Subcutaneous abdominal adipose tissue (tissue), 5 donors: ENCODE measurements around the gene DPP8.
"Not testable (repeated sequence)": the region's sequence is repeated elsewhere in the genome, so short reads cannot be mapped to it uniquely, and the experiment has no call there.

Experiments
- H3K27ac ChIP-seq: one replicate; pipeline ENCODE4 v1.7.0; 2013; ENCODE audit warnings: low read depth, mild to moderate bottlenecking, inconsistent platforms, low read length, moderate library complexity
- H3K27me3 ChIP-seq, 5 donors: one replicate each; pipeline ENCODE4 v1.7.0; 2013; ENCODE audit warnings: low read length in 5 of 5, inconsistent platforms in 1 of 5; ENCODE audit not compliant: control insufficient read depth in 5 of 5, insufficient read depth in 4 of 5
- H3K36me3 ChIP-seq, 5 donors: one replicate each; pipeline ENCODE4 v1.7.0; 2013; ENCODE audit warnings: low read length in 5 of 5; ENCODE audit not compliant: control insufficient read depth in 5 of 5, insufficient read depth in 5 of 5
- H3K4me1 ChIP-seq, 5 donors: one replicate each; pipeline ENCODE4 v1.7.0; 2013; ENCODE audit warnings: low read length in 5 of 5, mild to moderate bottlenecking in 3 of 5, moderate library complexity in 1 of 5; ENCODE audit not compliant: control insufficient read depth in 5 of 5, insufficient read depth in 5 of 5
- H3K4me3 ChIP-seq, 5 donors: one replicate each; pipeline ENCODE4 v1.7.0; 2013; ENCODE audit warnings: low read length in 5 of 5, low read depth in 1 of 5
- H3K9ac ChIP-seq, 5 donors: one replicate each; pipeline ENCODE4 v1.7.0; 2013; ENCODE audit warnings: low read length in 5 of 5, mild to moderate bottlenecking in 4 of 5, moderate library complexity in 3 of 5
- H3K9me3 ChIP-seq, 5 donors: one replicate each; pipeline ENCODE4 v1.7.0; 2013; ENCODE audit warnings: low read length in 5 of 5; ENCODE audit not compliant: control insufficient read depth in 5 of 5
- donor health status: healthy.
- donor health status: healthy.
- donor health status: healthy.
- donor health status: healthy.
- donor health status: healthy.

The DPP8 gene

DNA sequence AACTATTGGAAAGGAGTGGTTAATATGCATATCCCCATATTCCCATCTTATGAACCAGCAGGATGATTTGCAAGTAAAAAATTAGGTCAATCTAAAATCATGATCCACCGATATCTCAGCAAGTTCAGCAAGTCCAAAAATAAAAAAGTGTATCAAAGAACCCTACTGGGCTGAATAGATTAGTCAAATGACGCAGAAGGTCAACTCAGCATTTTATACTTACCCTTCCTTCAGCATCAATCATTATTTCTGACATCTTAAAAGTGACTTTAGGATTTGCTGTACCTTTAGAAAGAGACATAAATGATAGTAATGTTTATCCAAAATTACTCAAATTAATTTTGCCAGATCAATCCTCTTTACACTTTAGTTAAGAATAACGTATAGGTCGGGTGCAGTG, 32.6 kb downstream of the DPP8 start:
- no peak overlapping the region for H3K9ac ChIP-seq
- peaks cover 26 to 74% (median 56%) of the 10 kb centered on the region in 5 donors for H3K36me3 ChIP-seq
- H3K27me3 ChIP-seq, result no peaks in the 10 kb centered on the region
- no peaks in the 10 kb centered on the region for H3K9me3 ChIP-seq
- no peak overlapping the region for H3K4me3 ChIP-seq
- H3K4me1 ChIP-seq, result no peaks in the 10 kb centered on the region
- H3K27ac ChIP-seq, result no peak overlapping the region

GRCh38 chr15:65476903-65477302, 40.6 kb downstream of the DPP8 start:
- Histone ChIP-seq H3K36me3 (peaks cover 18 to 77% (median 56%) of the 10 kb centered on the region in 5 donors), H3K9ac (no peak overlapping the region), H3K4me3 (no peak overlapping the region), H3K9me3 (no peaks in the 10 kb centered on the region), H3K27me3 (no peaks in the 10 kb centered on the region), H3K27ac (no peak overlapping the region), H3K4me1 (no peaks in the 10 kb centered on the region)

- Histone ChIP-seq H3K36me3 (peaks cover 17 to 87% (median 63%) of the 10 kb centered on the region in 5 donors), H3K4me1 (no peaks in the 10 kb centered on the region), H3K9me3 (no peaks in the 10 kb centered on the region), H3K27ac (no peak overlapping the region), H3K9ac (no peak overlapping the region), H3K27me3 (no peaks in the 10 kb centered on the region), H3K4me3 (no peak overlapping the region)
These were observed 46.6 kb downstream of the DPP8 start for GRCh38 chr15:65470866-65471265.

DNA sequence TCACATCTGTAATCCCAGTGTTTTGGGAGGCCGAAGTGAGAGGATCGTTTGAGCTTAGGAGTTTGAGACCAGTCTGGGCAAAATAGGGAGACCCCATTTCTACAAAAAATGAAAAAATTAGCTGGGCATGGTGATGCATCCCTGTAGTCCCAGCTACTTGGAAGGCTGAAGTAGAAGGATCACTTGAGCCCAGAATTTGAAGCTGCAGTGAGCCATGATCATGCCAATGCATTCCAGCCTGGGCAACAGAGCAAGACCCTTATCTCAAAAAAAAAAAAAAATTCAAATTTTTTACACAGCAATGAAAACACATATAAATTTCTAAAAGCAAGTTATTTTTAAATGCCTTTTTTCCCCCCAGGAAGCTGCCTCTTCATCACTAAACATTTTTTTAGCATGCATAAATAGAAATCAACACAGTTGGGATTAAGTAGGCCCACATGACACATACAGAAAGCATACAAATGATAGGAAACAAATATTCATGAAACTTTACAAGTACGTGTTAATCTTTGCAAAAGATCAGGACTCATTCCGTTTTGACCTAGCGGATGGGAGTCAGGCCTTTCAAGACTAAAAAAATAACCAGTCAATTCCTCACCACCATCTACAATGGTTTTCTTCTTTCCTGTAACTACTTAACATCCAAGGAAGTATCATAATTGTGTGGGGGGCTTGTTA, 49.1 kb downstream of the DPP8 start:
- no peak overlapping the region for H3K4me3 ChIP-seq
- H3K36me3 ChIP-seq, result peaks cover 26 to 86% (median 65%) of the 10 kb centered on the region in 5 donors
- H3K27me3 ChIP-seq, result no peaks in the 10 kb centered on the region
- no peaks in the 10 kb centered on the region for H3K9me3 ChIP-seq
- H3K27ac ChIP-seq, result no peak overlapping the region
- no peak overlapping the region for H3K9ac ChIP-seq
- H3K4me1 ChIP-seq, result no peaks in the 10 kb centered on the region

DNA sequence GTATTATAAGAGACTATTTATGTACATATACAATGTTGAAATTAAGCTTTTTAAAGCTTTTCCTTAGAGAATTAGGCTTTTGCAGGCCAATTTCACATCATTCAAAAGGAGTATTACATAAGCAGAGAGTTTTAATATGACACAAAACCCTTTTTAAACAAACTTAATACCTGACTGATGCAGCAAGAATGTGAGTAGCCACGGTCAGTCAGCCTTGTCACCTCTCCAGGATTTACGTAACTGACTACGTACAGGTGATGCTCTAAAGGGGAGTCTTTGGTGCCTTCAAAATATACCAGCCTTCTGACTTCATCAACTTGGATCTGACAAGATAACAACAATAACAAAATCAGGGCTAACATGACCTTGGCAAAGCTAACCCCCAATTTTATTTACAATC, 50.6 kb downstream of the DPP8 start:
- Histone ChIP-seq H3K9ac (no peak overlapping the region), H3K27me3 (no peaks in the 10 kb centered on the region), H3K4me3 (no peak overlapping the region), H3K36me3 (peaks cover 24 to 85% (median 62%) of the 10 kb centered on the region in 5 donors), H3K9me3 (no peaks in the 10 kb centered on the region), H3K4me1 (no peaks in the 10 kb centered on the region), H3K27ac (no peak overlapping the region)

GRCh38 chr15:65463096-65463495, 54.4 kb downstream of the DPP8 start:
- H3K27ac ChIP-seq, H3K4me3 ChIP-seq, H3K27me3 ChIP-seq, H3K4me1 ChIP-seq, H3K9me3 ChIP-seq, H3K9ac ChIP-seq: not testable (repeated sequence)
- H3K36me3 ChIP-seq, result peaks cover 30 to 91% (median 70%) of the 10 kb centered on the region in 5 donors

- Histone ChIP-seq H3K4me1 (no peaks in the 10 kb centered on the region), H3K9ac (no peak overlapping the region), H3K9me3 (no peaks in the 10 kb centered on the region), H3K4me3 (no peak overlapping the region), H3K27ac (no peak overlapping the region), H3K27me3 (no peaks in the 10 kb centered on the region), H3K36me3 (peaks cover 22 to 93% (median 70%) of the 10 kb centered on the region in 5 donors)
These were observed 56.6 kb downstream of the DPP8 start for GRCh38 chr15:65460741-65461347.

- H3K4me1 ChIP-seq, H3K27ac ChIP-seq, H3K4me3 ChIP-seq, H3K9me3 ChIP-seq, H3K27me3 ChIP-seq, H3K9ac ChIP-seq: not testable (repeated sequence)
- H3K36me3 ChIP-seq, result peaks cover 30 to 87% (median 71%) of the 10 kb centered on the region in 5 donors
These were observed 62.2 kb downstream of the DPP8 start for GRCh38 chr15:65455256-65455655.

DNA sequence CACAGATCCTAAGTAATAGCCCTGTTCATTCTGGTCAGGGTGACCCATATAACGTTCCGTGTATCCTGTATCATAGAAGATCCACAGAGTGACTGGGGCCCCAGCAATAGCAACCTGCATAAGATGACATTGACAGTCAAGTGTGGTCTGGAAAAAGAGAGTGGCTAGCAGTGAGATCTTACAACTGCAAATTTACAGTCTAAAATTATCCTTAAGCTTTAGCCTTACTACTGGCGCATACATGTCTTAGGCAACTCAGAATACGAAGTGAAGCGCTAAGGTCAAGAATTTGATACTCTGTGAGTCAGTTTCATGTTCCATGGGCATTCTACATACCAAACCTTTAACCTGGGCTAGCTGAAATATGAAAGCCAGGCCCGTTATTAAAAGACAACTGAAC, 65.5 kb downstream of the DPP8 start:
- Histone ChIP-seq H3K9ac (no peak overlapping the region), H3K27me3 (no peaks in the 10 kb centered on the region), H3K4me1 (no peaks in the 10 kb centered on the region), H3K9me3 (no peaks in the 10 kb centered on the region), H3K36me3 (peaks cover 32 to 68% (median 59%) of the 10 kb centered on the region in 5 donors), H3K27ac (no peak overlapping the region), H3K4me3 (no peak overlapping the region)

GRCh38 chr15:65450556-65450955, 66.9 kb downstream of the DPP8 start:
- peaks cover 37 to 64% (median 60%) of the 10 kb centered on the region in 5 donors for H3K36me3 ChIP-seq

More at GRCh38 chr15:65450556-65450955, 66.9 kb downstream of the DPP8 start:
- Histone ChIP-seq H3K27ac (no peak overlapping the region), H3K9ac (no peak overlapping the region), H3K4me1 (no peaks in the 10 kb centered on the region), H3K4me3 (no peak overlapping the region), H3K9me3 (no peaks in the 10 kb centered on the region), H3K27me3 (no peaks in the 10 kb centered on the region)
